GM06990 (cell line): Measurements from ENCODE around the gene KL.

Experiments
- DNase-seq: peaks from one replicate; pipeline ENCODE4 v3.0.0-alpha.2; 2011; ENCODE audit not compliant: insufficient read length; ENCODE audit errors: extremely low read depth
- H3K27me3 ChIP-seq: replicated peaks from 2 replicates; pipeline ENCODE4 v1.6.0; 2011; ENCODE audit warnings: low read length; ENCODE audit not compliant: control insufficient read depth, insufficient read depth
- H3K36me3 ChIP-seq: 2 replicates; pipeline ENCODE4 v1.5.1; 2011; ENCODE audit warnings: low read length; ENCODE audit not compliant: control insufficient read depth, insufficient read depth
- H3K4me3 ChIP-seq: replicated peaks from 2 replicates; pipeline ENCODE4 v1.5.1; 2011; ENCODE audit warnings: low read depth, mild to moderate bottlenecking, control low read depth, low read length
- TF ChIP-seq, protein P1 (sequence below): IDR thresholded peaks from 2 replicates; pipeline ENCODE4 v1.5.1; 2011; ENCODE audit warnings: low read length, control low read depth, mild to moderate bottlenecking, inconsistent platforms; ENCODE audit not compliant: insufficient read depth, poor library complexity, severe bottlenecking

Gene KL

DNA sequence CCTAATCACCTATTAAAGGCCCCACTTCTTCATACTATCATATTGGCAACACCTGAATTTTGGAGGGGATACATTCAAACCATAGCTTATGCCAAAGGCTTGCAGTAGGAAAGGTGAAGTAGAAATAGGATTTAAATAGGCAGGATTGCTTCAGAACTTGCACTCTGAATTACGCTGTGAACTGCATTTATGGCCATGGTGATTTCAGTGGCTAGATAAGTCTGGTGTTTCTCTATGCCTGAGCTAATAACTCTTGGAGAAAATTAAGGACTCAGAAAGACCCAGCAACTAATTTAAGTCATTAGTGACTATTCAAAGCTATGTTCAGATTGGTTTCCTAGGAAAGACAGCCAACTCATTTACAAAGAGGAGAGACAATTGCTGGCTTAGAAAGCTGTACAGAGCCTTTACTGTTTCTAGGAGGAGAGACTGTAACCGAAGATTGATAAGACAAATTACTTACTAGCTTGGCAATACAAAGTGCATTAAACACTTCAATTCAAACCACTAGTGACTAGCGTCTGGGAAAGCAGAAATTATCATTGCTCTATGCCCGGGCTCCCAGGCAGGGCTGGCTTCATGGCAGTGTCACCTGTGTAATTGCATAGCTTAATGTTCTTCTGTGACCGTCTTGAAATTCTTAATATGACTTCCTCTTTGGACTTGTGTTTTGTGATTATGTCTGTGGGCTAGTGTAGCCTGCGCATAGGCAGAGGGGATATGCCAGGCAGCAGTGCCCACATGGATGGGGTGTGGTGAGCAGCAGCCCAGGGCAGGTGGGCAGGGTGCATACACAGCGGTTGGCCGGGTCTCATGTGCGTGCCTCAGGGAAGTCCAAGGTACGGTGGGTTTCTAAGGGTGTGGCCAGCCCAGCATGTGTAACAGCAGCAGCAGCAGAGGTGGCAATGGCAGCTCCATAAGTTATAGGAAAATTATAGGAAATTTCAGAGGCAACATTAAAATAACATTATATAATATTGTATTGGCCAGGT is 60.1 kb downstream of the KL start:
- no peaks in the 10 kb centered on the region for H3K27me3 ChIP-seq
- TF ChIP-seq, protein P1, sequence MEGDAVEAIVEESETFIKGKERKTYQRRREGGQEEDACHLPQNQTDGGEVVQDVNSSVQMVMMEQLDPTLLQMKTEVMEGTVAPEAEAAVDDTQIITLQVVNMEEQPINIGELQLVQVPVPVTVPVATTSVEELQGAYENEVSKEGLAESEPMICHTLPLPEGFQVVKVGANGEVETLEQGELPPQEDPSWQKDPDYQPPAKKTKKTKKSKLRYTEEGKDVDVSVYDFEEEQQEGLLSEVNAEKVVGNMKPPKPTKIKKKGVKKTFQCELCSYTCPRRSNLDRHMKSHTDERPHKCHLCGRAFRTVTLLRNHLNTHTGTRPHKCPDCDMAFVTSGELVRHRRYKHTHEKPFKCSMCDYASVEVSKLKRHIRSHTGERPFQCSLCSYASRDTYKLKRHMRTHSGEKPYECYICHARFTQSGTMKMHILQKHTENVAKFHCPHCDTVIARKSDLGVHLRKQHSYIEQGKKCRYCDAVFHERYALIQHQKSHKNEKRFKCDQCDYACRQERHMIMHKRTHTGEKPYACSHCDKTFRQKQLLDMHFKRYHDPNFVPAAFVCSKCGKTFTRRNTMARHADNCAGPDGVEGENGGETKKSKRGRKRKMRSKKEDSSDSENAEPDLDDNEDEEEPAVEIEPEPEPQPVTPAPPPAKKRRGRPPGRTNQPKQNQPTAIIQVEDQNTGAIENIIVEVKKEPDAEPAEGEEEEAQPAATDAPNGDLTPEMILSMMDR, result no peak

DNA sequence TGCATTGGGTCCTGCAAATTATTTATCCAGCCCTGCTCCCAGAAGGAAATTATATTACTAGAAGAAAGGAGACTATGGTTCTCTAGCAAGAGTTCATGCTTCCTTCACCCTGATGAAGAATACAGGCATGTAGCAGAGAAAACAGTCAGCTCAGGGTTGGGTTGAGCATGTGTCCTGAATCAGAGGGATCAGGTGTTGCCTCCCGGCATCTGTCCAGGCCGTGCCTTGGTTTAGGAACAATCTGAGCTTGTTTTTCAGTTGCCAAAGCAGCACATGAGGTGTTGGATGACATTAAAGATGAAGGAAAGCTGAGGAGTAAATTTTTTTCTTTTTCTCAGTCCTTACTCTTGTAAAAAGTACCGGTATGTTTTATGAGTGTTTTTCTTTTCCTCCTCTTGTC is 62.0 kb downstream of the KL start:
- TF ChIP-seq, protein P1, result no peak
- no peak overlapping the region for H3K4me3 ChIP-seq
- DNase-seq, result no peak

More for the DNA sequence above, 60.1 kb downstream of the KL start:
- no peak for DNase-seq
- Histone ChIP-seq H3K4me3 (no peak overlapping the region), H3K36me3 (no peaks in the 10 kb centered on the region)

DNA sequence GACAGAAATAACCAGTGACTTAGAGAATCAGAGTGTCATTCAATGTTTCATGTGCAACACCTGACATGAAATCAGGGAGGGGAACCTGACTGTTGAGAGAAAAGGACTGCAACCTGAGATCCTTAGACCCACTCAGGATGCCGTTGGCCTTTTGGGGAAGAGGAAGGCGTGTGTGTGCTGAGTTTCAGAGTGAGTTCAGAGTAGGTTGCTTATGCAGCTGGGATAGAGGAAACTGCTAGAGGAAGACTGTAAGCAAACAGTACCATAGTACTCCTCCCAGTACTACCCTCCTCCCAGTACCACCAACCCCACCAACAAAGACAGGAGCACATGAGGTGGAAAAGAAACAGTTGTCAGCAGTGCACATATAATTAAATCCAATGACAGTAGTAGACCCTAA is 63.7 kb downstream of the KL start:
- H3K27me3 ChIP-seq, result no peaks in the 10 kb centered on the region
- TF ChIP-seq, protein P1, result no peak
- H3K36me3 ChIP-seq, result no peaks in the 10 kb centered on the region
- DNase-seq, result no peak
- H3K4me3 ChIP-seq, result no peak overlapping the region

More for the DNA sequence above, 62.0 kb downstream of the KL start:
- Histone ChIP-seq H3K36me3 (no peaks in the 10 kb centered on the region), H3K27me3 (no peaks in the 10 kb centered on the region)

DNA sequence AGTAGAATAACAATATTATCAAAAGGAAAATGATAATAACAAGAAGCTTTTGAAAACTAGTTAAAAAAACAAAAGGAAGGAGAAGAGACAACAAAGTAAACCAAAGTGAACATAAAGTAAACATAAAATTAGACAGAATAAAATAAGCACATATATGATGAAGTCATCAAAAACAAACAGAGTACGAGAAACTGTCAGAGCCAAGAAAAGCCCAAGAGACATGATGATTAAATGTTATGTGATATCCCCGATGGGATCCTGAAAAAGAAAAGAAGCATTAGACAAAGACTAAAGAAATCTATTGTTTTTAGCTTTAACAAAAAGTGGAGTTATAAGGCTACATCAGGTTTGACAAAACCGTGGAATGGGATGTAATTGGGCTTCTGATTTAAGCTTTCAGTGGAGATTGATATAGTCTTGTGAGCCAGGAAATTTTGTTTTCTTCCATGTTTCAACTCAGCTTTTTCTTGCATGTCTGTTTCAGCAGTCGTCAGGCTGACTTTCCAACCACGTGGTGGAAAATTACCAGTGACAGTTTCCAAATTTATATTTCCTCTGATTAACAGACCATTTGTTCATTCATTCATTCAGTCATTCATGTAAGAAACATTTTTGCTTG is 64.9 kb downstream of the KL start:
- TF ChIP-seq, protein P1, result no peak
- H3K27me3 ChIP-seq, result no peaks in the 10 kb centered on the region
- H3K4me3 ChIP-seq, result no peak overlapping the region
- H3K36me3 ChIP-seq, result no peaks in the 10 kb centered on the region
- DNase-seq, result no peak

GRCh38 chr13:33081666-33082065 is 65.4 kb downstream of the KL start:
- Histone ChIP-seq H3K4me3 (no peak overlapping the region), H3K27me3 (no peaks in the 10 kb centered on the region), H3K36me3 (no peaks in the 10 kb centered on the region)
- TF ChIP-seq, protein P1, result no peak
- DNase-seq, result no peak
